NCI-H2081 treated with DMSO at 0.1 percent for 48 hours (cell line): Measurements from ENCODE around the gene SPOUT1.
"Not testable (repeated sequence)": the region's sequence is repeated elsewhere in the genome, so short reads cannot be mapped to it uniquely, and the experiment has no call there.

ENCODE experiments used
- DNase-seq: peaks from one replicate; lab custom pipeline; 2025; lab: John Stamatoyannopoulos, UW

Gene SPOUT1

DNA sequence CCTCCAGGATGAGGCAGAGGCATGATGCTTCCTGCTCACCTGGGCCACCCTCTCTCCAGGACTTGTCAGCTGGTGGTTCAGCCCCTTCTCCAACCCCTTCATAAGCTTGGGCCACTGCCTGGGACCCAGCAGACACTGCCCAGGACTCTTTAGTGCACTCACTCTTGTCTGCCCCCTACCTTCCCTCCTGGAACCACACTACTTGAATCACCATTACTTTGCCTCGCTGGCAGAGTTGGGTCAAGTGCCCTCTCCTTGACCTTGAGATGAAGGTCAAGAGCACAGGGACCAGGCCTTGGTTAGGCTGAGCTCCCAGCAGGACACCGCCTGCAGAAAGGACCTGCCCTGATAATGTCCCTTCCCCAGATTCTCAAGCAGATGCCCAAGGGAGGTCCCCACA lies 19.8 kb downstream of the SPOUT1 start:
- no peak for DNase-seq

DNA sequence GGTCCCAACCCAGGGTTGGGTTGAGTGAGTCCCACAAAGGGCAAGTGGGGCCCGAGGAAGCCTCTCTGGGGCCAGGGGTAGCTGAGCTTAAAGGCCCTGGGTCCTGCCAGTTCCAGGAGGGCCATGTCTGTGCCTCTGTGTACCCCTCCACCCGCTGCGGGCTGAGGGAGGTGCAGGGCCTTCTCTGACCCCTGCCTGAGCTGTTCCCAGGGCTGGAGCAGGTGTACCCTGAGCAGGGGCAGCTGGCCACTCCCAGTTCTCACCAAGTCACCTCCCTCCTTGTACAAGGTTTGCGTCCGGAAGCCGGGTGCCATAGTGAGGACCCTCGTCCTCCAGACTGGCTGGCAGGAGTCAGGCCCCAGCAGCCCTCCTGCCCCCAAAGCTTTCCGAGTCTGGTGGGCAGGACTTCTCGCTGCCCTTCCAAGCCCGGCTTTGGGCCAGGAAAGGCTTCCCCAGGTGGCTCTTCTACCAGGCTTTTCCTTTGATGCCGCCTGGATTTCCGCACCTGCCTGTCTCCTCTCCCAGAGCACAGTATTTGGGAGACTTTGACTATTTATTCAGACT lies 20.5 kb downstream of the SPOUT1 start:
- DNase-seq, result no peak

DNA sequence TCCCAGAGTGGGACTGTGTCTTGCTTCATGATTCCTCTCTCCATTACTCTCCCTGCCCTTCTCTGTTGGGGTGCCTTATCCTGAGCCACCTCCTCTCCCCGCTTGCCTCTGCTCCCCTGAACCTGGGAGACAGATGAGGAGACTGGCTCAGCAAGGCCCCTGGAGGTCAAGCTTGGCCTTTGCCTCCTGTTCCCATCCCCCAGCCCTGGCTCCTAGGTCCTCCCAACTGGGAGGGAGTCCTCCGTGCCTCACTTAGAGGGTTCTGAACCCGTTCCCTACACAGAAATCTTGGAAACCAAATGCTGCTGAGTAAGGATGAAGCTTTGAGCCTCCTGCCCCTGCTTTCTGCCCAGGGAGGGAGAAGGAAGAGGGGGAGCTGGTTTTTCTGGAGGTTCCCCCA lies 21.1 kb downstream of the SPOUT1 start:
- DNase-seq, result no peak

DNA sequence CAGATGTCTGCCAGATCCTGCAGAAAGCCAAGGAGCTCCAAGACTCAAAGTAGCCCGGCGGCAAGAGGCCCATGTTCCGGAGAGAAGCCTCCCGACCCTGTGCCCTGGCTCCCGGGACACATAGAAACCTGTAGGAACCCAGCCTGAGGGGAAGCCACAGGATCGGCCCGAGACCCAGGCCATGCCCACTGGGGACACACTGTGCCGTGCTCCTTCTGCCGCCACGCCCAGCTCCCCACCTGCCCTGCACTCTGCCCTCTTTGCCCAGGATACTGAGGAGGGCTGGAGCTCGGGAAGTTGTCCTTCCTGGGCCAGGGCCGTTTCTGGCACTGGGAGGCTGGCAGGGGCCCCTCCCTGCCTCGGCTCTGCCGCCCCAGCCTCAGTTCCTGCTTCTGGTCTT lies 21.8 kb downstream of the SPOUT1 start:
- DNase-seq, result no peak

DNA sequence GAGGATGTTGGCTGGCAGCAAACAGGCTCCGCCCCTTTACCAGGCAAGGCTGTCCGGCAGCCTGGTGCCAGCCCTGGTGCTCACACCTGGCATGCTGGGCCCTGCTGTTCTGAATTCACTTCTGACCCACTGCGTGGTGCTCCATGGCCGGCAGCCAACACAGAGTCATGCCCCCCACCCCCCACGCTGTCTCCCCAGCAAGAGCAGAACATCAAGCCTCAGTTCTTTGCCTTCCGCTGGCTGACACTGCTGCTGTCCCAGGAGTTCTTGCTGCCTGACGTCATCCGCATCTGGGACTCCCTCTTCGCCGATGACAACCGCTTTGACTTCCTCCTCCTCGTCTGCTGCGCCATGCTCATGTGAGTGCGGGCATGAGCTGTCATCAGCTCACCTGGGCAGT lies 23.9 kb downstream of the SPOUT1 start:
- DNase-seq, result no peak

DNA sequence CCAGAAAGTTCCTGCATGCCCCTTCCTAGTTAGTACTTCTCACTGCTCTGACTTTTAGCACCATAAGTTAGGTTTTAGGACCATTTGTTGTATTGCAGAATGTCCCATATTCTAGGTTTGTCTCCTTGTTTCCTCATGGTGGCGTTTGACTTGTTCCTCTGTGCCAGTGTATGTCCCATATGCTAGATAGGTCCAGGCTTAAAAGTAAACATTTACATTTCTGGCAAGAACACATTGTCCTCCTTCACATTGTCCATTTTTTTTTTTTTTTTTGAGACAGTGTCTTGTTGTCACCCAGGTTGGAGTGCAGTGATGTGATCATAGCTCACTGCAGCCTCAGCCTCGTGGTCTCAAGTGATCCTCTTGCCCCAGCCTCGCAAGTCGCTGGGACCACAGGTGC lies 27.1 kb downstream of the SPOUT1 start:
- DNase-seq, result no peak

DNA sequence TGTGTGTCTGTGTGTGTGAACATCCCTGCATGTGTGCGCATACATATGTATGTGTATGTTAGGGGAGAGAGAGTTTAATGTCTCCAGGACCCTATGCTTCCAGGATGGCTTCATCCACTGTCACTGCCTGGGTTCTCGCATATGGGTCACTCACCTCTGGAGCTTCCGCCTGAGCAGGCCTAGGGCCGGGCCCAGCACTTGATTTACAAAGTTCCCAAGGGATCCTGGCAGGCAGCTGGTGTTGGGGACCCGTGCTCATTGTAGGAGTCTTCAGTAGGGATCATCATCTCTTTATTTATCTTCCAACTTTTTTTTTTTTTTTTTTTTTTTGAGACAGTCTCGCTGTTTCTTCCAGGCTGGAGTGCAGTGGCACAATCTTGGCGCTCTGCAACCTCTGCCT lies 29.5 kb downstream of the SPOUT1 start:
- DNase-seq, result no peak

DNA sequence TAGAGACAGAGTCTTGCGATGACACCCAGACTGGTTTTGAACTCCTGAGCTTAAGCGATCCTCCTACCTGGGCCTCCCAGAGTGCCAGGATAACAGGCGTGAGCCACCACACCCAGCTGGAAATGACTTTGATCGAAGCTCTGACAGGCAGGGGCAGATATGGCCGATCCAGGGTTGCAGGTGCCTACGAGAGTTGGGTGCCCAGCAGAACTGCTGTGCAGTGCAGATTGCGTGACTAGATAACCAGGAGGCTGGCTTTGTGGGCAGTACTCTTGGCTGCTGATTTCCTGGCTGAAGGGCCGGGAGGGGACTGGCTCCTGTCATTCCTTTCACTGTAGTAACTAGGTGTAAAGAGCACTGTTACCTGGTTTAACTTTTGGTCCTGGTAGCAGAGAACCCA lies 30.7 kb downstream of the SPOUT1 start:
- DNase-seq, result no peak

DNA sequence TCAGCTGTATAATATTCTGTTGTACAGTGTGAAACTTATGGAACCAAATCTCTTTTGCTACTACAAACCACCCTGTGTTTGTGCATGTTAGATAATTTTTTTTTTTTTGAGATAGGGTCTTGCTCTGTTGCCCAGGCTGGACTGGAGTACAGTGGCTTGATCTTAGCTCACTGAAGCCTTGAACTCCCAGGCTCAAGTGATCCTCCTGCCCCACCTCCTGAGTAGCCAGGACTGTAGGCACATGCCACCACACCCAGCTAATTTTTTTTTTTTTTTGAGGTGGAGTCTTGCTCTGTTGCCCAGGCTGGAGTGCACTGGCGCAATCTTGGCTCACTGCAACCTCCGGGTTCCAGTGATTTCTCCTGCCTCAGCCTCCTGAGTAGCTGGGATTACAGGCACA lies 34.6 kb downstream of the SPOUT1 start:
- DNase-seq, result not testable (repeated sequence)

DNA sequence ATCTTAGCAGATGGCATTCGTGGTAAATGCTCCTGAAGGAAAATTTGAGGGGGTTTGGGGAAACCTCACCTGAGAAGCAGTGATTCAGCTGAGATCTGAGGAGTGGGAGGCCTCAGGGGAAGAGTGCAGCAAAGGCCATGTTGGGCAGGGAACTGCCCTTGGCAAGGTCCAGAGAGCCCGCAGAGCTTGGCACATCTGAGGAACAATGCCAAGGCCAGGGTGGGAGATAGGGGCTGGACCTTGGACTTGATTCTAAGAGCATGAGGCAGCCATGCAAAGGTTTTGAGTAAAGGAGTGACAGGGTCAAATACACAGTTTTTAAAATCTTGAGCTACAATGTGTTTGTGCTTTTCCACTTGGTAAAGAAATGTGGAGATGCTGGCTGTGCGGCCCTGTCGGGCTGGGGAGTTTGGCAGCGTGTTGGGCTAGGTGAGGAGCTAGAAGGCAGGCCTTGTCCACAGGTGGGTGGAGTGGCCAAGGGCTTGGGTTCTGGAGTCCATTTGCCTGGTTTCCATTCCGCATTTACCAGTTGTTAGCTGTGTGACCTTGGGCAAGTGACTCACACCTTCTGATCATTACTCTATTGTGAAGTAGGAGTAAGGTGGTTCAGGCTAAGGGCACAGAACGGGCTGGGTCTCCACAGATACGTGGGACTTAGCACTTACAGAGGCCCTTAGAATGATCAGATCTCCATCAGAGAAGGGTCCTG lies 36.5 kb downstream of the SPOUT1 start:
- no peak for DNase-seq

DNA sequence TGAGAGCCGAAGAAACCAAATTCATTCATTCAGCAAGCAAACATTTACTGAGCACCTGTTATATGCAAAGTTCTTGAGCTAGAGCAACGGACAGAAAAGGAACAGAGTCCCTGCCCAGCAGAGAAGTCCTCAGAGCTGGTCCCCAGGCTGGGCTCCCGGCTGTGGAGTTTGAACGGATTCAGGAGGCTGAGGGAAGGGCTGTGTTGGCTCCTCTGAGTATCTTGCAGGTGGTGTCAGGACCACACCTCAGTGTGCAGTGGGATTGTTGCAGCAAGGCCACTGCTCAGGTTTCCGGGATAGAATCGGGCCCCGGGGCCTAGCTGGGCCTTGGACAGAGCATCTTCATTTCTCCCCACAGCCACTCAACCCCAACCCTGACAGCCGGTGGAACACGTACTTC lies 37.5 kb downstream of the SPOUT1 start:
- no peak for DNase-seq

DNA sequence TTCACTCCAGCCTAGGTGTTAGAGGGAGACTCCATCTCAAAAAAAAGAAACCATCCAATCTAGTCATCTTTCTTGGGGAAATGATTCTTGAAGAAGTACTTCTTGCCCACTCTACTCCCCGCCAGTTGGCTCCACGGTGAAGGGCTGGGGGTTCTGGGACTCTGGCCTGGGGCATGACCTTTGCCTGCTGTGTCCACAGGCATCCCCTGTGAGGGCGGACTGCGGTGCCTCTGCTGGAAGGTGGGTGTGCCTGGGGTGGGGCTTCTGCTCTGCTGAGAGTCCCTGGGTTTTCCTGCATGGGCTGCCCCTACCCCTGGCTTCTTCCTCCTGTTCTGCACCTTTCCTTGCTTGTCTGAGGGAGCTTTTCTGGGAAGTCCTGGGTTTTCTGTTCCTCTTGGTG lies 39.1 kb downstream of the SPOUT1 start:
- no peak for DNase-seq

DNA sequence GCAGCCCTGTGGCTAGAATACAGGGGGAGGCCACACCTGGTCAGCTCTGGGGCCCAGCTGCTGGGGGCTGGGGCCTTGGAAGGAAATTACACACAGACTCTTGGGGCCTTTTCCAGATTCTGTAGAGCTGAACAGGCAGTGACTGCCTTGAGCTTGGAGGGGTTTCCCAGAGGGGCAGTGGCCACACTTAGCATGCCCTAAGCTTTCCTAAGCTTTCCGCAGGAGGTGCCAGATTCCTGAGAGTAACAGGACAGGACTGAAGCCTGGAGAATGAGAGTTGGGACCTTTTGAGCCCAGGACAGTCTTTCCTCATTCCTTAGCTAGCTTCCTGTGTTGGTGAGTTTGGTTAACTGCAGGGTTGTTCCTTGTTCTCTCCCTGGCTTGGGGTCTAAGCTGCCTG lies 41.1 kb downstream of the SPOUT1 start:
- no peak for DNase-seq

DNA sequence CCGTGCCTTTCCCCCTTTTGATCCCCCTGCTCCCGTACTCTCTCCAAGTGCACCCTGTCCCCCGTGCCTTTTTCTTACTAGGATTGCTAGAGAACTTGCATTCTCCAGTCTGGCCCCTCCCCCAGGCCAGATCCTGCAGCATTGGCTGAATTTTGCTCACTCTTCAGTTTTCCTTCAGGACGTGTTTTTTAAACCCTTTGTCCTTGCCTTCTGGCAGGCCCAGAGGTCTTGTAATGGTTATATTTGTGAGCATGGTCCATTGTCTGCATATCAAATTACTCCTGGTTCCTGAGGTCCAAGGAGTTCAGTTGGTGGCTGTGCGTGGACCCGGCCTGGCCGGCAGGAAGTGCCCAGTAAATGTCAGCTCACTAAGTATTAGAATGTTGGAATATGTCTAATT lies 41.9 kb downstream of the SPOUT1 start:
- no peak for DNase-seq

DNA sequence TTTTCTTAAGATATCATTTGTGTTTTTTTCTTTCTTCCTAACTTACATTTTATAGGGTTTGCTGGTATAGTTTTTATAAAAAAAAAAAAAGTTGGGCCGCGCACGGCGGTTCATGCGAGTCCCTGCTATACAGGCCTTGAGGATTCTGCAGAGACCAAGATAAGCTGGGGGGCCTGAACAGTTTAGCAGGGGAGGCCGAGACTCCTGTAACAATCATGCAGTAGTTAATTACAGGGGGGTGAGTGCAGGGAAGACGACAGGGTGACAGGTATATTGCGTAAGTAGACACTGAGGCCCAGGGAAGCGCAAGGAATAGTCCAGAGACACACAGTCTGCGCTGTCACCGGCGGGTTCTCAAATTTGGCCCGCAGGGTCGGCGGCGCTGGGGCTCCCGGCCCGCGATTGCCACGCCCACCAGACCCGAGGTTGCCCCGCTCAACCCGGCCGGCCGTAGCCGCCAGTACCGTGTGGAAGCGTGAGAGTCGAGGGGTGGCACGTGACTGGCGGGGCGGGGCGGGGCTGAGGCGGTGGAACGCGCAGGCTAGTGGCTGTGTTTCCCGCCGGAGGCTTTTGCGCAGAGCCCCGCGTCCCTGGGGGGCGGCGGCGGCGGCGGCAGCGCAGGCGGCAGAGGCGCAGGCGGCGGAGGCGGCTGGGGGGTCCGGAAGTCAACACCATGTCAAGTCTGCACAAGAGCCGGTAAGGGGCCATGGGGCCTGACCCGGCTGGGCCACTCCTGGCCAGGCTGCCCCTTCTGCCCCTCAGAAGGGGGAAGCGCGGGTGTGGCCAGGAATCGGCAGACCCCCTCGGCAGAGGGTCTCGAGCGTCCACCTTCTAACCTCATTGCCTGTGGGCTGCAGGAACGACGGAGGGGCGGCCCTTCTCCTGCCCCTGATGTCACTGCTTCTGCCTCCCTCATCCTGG lies 42.7 kb downstream of the SPOUT1 start, which contains the start of gene TBC1D13:
Gene TBC1D13, plus strand, starts transcription at position 573 of the 921 bp plus-strand sequence. Its CDS starts 101 bp downstream, at position 674.
- DNase-seq, result peak; percentile 3

DNA sequence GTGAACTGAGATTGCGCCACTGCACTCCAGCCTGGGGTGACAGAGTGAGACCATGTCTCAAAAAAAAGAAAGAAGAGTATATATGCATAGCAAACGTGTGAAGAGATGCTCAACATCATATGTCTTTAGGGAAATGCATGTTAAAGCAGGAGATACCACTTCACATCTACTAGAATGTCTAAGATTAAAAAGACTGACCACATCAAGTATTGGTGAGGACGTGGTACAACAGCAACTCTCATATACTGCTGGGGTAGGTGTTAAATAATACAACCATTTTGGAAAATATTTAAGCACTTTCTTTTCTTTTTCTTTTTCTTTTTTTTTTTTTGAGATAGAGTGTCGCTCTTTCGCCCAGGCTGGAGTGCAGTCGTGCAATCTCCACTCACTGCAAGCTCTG lies 44.2 kb downstream of the SPOUT1 start:
- DNase-seq, result no peak

DNA sequence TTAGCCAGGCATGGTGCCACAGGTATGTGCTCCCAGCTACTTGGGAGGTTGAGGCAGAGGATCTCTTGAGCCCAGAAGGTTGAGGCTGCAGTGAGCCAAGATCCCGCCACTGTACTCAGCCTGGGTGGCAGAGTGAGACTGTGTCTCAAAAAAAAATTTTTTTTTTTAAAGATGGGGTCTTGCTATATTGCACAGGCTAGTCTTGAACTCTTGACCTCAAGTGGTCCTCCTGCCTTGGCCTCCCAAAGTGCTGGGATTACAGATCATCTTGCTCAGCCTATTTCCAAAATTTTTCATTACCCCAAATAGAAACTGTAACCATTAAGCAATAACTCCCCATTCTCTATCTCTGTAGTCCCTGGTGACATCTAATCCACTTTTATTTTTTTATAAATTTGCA lies 46.9 kb downstream of the SPOUT1 start:
- DNase-seq, result no peak

DNA sequence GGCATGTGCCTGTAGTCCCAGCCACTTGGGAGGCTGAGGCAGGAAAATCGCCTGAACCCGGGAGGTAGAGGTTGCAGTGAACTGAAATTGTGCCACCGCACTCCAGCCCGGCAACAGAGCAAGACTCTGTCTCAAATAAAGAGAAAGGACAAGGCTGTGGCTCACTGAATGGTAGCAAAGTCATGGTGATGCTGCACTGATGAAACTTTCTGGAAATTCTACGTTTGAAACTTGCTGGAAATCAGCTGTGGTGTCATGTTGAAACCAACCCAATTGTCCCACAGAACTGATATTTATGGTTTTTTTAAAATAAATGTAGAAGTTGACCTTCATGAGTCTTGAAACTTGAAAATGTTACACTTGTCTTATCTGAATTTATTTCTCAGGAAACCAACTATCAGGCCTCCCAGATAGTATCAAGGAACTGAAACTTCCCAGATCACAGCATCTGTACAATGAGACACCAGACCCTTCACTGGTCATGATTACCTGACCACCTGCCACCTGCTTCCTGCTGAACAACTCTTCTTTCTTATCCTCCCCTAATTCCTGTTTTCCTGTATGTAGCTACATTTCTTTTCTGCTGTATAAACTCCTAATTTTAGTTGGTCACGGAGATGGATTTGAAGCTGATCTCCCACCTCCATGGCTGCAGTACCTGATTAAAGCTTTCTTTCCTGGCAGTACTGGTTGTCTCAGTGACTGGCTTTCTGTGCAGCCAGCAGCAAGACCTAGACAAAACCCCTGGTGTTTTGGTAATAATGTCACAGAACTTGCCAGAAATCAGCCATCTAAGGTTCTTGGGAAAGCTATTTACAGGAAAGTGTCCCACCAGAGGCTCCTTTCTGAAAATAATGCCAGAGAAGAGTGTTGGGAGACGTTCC lies 48.2 kb downstream of the SPOUT1 start:
- no peak for DNase-seq

DNA sequence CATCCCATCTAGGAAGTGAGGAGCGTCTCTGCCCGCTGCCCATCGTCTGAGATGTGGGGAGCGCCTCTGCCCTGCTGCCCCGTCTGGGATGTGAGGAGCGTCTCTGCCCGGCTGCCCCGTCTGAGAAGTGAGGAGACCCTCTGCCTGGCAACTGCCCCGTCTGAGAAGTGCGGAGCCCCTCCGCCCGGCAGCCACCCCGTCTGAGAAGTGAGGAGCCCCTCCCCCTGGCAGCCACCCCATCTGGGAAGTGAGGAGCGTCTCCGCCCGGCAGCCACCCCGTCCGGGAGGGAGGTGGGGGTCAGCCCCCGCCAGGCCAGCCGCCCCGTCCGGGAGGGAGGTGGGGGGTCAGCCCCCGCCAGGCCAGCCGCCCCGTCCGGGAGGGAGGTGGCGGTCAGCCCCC lies 49.5 kb downstream of the SPOUT1 start:
- not testable (repeated sequence) for DNase-seq

DNA sequence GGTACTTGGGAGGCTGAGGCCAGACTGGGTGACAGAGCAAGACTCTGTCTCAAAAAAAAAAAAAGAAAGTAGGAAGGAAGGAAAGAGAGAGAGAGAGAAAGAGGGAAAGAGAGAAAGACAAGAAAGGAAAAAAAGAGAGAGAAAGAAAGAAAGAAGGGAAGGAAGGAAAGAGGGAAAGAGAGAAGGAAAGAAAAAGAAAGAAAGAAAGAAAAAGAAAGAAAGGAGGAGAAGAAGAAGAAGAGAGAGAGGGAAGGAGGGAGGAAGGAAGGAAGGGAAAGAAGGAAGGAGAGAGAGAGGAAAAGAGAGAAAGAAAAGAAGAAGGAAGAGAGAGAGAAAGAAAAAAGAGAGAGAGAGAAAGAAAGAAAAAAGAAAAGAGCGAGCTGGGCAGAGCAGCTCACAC lies 54.8 kb downstream of the SPOUT1 start:
- no peak for DNase-seq

DNA sequence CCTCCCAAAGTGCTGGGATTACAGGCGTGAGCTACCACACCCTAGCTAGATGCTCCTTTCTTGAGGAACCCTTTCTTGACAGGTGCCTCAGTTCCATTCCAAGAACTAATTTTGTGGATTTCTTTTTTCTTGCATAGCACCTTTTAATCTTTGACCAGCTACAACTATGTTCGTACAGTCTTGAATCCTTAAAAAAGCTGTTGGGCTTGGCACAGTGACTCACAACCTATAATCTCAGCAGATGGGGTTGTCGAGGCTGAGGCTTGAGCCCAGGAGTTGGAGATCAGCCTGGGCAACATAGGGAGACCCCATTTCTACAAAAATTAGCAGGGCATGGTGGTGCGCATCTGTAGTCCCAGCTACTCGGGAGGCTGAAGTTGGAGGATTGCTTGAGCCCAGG lies 56.5 kb downstream of the SPOUT1 start:
- no peak for DNase-seq
